GM20000 (cell line): Measurements from ENCODE around the gene SLC6A13.

Experiments used
- DNase-seq: peaks from one replicate; pipeline ENCODE4 v3.0.0; 2012; ENCODE audit warnings: low spot score
- CTCF ChIP-seq: IDR thresholded peaks from 2 replicates; pipeline ENCODE4 v1.5.1; 2012; ENCODE audit warnings: mild to moderate bottlenecking, control low read depth; ENCODE audit errors: extremely low read depth, missing control alignments

Gene SLC6A13

GRCh38 chr12:226401-226800 lies 36.2 kb downstream of the SLC6A13 start:
- TF ChIP-seq CTCF, result no peak
- DNase-seq, result no peak

GRCh38 chr12:225012-225411 lies 37.6 kb downstream of the SLC6A13 start:
- no peak for DNase-seq
- TF ChIP-seq CTCF, result no peak

- no peak for DNase-seq
- no peak for TF ChIP-seq CTCF
These were observed 38.3 kb downstream of the SLC6A13 start for GRCh38 chr12:224330-224729.

- TF ChIP-seq CTCF, result no peak
- no peak for DNase-seq
These were observed 38.8 kb downstream of the SLC6A13 start for GRCh38 chr12:223841-224240.

GRCh38 chr12:221736-222135 lies 40.9 kb downstream of the SLC6A13 start:
- no peak for TF ChIP-seq CTCF
- DNase-seq, result no peak

GRCh38 chr12:220946-221550 lies 41.6 kb downstream of the SLC6A13 start:
- DNase-seq, result no peak
- TF ChIP-seq CTCF, result no peak

- DNase-seq, result no peak
- TF ChIP-seq CTCF, result no peak
These were observed 42.1 kb downstream of the SLC6A13 start for GRCh38 chr12:220491-220890.
